ENCODE results near the gene E2F4. TPM values are rescaled to one million over a fixed set of nuclear protein-coding genes. Genes with fewer than 3 reads are reported as not detected.

Gene E2F4
- polyA plus RNA-seq, 1 experiment: 83.2 TPM

DNA sequence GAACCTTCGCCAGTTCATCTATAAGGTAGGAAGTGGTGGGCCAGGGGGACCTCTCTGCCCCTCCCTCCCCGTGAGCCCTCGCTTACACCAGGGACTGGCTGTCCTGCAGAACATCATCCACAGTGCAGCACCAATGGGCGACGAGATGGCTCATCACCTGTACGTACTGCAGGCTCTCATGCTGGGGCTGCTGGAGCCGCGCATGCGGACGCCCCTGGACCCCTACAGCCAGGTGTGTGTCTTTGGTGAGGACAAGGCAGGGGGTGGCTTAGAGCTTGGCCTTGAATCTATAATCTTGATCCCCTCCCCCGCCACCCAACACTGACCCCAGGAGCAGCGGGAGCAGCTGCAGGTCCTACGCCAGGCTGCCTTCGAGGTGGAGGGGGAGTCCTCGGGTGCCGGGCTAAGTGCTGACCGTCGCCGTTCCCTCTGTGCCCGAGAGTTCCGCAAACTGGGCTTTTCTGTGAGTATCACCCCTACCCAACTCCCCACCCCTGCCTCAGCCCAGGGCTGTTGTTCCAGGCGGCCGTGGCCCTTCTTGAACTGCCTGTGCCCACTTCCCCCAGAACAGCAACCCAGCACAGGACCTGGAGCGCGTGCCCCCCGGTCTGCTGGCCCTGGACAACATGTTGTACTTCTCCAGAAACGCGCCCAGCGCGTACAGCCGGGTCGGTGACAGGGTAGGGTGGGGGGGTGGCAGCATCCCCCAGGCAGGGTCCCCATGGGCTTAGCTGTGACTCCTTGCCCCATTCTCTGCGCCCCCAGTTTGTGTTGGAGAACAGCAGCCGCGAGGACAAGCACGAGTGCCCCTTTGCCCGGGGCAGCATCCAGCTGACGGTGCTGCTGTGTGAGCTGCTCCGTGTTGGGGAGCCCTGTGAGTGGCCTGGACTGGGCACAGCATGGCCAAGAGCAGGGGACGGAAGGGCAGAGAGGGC is 9.7 kb downstream of the E2F4 start:
- POLR2A ChIA-PET: no interaction called here

DNA sequence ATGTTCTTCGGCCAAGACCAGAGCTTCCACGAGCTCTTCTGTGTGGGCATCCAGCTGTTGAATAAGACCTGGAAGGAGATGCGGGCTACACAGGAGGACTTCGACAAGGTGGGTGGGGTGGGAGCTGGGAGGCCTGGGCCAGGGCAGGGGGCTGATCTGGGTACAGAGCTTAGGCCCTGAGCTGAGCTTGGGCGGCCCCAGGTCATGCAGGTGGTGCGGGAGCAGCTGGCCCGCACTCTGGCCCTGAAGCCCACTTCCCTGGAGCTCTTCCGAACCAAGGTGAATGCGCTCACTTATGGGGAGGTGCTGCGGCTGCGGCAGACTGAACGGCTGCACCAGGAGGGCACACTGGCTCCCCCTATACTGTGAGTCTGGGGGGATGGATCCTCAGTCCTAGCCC is 10.5 kb downstream of the E2F4 start:
- peaks cover 23% of the 10 kb centered on the region for H3K36me3 ChIP-seq (ENCODE audit: control insufficient read depth, insufficient read depth, low read length)
- no peak for DNase-seq (ENCODE audit: low read depth)
- no peaks in the 10 kb centered on the region for H3K27me3 ChIP-seq (ENCODE audit: control insufficient read depth, insufficient read depth, low read length)
- POLR2A ChIA-PET: no interaction called here
- TF ChIP-seq, protein P1, sequence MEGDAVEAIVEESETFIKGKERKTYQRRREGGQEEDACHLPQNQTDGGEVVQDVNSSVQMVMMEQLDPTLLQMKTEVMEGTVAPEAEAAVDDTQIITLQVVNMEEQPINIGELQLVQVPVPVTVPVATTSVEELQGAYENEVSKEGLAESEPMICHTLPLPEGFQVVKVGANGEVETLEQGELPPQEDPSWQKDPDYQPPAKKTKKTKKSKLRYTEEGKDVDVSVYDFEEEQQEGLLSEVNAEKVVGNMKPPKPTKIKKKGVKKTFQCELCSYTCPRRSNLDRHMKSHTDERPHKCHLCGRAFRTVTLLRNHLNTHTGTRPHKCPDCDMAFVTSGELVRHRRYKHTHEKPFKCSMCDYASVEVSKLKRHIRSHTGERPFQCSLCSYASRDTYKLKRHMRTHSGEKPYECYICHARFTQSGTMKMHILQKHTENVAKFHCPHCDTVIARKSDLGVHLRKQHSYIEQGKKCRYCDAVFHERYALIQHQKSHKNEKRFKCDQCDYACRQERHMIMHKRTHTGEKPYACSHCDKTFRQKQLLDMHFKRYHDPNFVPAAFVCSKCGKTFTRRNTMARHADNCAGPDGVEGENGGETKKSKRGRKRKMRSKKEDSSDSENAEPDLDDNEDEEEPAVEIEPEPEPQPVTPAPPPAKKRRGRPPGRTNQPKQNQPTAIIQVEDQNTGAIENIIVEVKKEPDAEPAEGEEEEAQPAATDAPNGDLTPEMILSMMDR (IDR thresholded peaks at IDR 0.05; ENCODE audit: insufficient read depth, low read depth, low read length): no peak
- CTCF ChIA-PET: no interaction called here
- no peak overlapping the region for H3K4me3 ChIP-seq (ENCODE audit: low read depth, low read length)

More for the DNA sequence above, 9.7 kb downstream of the E2F4 start:
- TF ChIP-seq, protein P1 (IDR thresholded peaks at IDR 0.05; ENCODE audit: insufficient read depth, low read depth, low read length): no peak
- Histone ChIP-seq H3K27me3 (ENCODE audit: control insufficient read depth, insufficient read depth, low read length) (no peaks in the 10 kb centered on the region), H3K4me3 (ENCODE audit: low read depth, low read length) (no peak overlapping the region), H3K36me3 (ENCODE audit: control insufficient read depth, insufficient read depth, low read length) (peaks cover 29% of the 10 kb centered on the region)
- DNase-seq (ENCODE audit: low read depth): no peak
- CTCF ChIA-PET: no interaction called here

DNA sequence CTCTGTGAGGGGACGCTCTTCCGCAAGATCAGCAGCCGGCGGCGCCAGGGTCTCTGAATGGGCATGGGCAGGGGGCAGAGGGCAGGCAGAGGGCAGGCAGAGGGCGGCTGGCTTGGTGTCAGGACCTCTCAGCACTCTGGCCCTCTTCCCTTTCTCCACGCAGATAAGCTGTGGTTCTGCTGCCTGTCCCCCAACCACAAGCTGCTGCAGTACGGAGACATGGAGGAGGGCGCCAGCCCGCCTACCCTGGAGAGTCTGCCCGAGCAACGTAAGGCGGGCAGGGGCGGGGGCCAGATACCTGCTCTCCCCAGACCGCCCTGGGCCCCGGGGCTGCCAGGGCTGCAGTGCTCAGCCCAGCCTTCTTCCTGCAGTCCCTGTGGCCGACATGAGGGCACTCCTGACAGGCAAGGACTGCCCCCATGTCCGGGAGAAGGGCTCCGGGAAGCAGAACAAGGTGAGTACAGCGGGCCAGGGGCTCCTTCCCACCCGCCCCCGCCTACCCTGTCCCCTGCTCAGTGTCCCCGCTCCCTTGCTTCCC is 11.1 kb downstream of the E2F4 start:
- CTCF ChIA-PET: interaction anchor here (0.8 to 0.9 kb wide), 2 partner anchors 9 to 704 kb away, joined by 3 to 5 read pairs; no protein-coding TSS in a partner anchor

DNA sequence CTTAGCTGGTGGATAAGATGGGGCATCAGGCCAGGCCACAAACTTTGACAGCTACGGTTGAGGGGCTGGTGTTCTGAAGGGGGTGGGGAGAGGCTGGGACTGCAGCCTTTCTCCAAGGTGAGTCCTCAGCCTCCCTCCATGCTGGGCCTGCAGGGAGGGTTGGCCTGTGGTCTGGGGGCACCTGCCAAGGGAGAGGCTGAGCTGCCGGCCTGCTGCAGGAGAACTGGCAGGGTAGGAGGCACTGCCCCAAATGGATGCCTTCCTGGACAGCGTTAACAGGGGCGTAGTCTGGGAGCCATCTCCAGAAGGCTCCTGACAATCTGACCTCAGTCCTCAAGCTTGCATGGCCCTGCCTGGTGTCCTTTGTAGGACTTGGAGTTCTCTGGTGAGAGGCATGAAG is 12.1 kb downstream of the E2F4 start:
- POLR2A ChIA-PET: no interaction called here
- no peak for DNase-seq (ENCODE audit: low read depth)
- TF ChIP-seq, protein P1 (IDR thresholded peaks at IDR 0.05; ENCODE audit: insufficient read depth, low read depth, low read length): no peak
- Histone ChIP-seq H3K36me3 (ENCODE audit: control insufficient read depth, insufficient read depth, low read length) (peaks cover 14% of the 10 kb centered on the region), H3K4me3 (ENCODE audit: low read depth, low read length) (no peak overlapping the region), H3K27me3 (ENCODE audit: control insufficient read depth, insufficient read depth, low read length) (no peaks in the 10 kb centered on the region)
- CTCF ChIA-PET: interaction anchor here (0.9 to 1.4 kb wide), 2 partner anchors 8 to 42 kb away, joined by 5 to 8 read pairs; no protein-coding TSS in a partner anchor

More for the DNA sequence above, 11.1 kb downstream of the E2F4 start:
- Histone ChIP-seq H3K4me3 (ENCODE audit: low read depth, low read length) (no peak overlapping the region), H3K36me3 (ENCODE audit: control insufficient read depth, insufficient read depth, low read length) (peaks cover 18% of the 10 kb centered on the region), H3K27me3 (ENCODE audit: control insufficient read depth, insufficient read depth, low read length) (no peaks in the 10 kb centered on the region)
- DNase-seq (ENCODE audit: low read depth): no peak
- TF ChIP-seq, protein P1 (IDR thresholded peaks at IDR 0.05; ENCODE audit: insufficient read depth, low read depth, low read length): no peak
- POLR2A ChIA-PET: no interaction called here

DNA sequence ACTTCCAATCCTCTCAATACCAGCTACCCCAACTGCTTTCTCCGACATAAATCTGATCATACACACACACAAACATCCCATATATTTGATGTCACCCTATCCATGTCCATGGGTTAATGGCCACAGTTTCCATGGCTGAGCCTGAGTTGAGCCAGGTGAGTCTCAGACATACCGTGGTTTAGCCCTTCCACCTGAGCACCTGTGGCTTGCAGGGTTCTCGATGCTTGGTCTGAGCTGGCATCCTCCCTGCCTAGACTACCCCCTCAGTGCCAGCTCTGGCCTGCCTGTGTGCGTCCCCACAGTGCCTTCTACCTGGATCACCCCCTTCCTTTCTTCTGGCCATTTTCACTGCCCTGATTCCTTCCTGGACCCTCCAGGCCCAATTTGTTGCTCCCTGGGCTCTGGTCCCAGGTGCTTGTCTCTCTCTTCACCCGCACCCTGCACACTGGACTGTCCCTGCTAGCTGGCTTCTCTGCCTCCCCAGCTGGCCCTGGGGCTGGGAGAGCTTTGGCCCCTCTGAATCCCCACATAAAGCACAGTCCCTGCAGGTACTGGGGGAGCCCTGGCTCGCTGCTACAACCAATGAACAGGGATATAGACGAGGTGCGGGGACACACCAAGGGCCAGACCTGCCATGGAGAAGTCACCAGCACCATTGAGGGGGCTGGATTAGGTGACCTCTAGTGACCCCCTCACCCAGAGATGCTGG is 14.3 kb downstream of the E2F4 start:
- Histone ChIP-seq H3K27me3 (ENCODE audit: control insufficient read depth, insufficient read depth, low read length) (no peaks in the 10 kb centered on the region), H3K36me3 (ENCODE audit: control insufficient read depth, insufficient read depth, low read length) (peaks cover 14% of the 10 kb centered on the region), H3K4me3 (ENCODE audit: low read depth, low read length) (no peak overlapping the region)
- POLR2A ChIA-PET: no interaction called here
- TF ChIP-seq, protein P1 (IDR thresholded peaks at IDR 0.05; ENCODE audit: insufficient read depth, low read depth, low read length): no peak
- no peak for DNase-seq (ENCODE audit: low read depth)
- CTCF ChIA-PET: no interaction called here
